ENCODE data around the gene SNED1. TPM values are rescaled to one million over a fixed set of nuclear protein-coding genes. Genes with fewer than 3 reads are reported as not detected.

The SNED1 gene
- total RNA-seq, 1 experiment from 2014 or later, result 0.77 TPM

DNA sequence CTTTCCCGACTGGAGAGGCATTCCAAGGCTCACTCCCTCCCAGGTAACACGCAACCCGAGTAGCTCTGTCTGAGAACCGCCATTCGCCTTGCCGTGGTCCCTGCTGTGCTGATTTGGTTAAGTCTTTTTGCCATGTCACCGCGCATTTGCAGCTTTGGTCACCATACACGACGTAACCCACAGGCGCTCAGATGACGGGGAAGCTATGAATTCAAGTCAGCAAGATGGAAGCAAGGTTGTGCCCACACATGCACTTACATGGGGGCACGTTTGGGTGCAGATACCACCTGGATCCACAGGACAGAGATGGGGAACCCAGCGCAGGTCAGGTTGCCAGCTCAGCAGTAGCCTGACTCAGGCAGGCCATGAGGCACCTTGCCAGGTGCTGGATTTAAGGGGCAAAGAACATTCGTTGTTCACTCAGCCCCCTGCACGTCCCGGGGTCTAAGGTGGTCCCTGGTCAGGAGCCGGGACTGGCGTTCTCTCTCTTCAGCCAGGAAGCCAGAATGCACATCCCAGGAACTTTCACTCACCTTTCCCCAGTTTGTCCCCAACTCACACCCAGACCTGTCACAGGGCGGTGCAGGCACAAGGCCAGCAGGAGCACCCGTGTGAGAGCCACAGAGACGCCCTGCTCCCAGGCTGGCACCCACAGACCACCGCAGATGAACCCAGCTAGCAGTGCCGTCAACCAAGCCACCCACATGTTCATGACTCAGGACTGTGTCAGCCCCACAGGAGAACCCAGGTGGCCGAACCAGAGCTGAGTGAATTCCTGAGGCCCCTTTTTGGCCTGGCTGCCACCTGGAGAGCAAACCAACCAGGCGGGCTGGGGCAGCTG, 19.9 kb downstream of the SNED1 start:
- DNase-seq (ENCODE audit: extremely low read depth, low read depth), result no peak

DNA sequence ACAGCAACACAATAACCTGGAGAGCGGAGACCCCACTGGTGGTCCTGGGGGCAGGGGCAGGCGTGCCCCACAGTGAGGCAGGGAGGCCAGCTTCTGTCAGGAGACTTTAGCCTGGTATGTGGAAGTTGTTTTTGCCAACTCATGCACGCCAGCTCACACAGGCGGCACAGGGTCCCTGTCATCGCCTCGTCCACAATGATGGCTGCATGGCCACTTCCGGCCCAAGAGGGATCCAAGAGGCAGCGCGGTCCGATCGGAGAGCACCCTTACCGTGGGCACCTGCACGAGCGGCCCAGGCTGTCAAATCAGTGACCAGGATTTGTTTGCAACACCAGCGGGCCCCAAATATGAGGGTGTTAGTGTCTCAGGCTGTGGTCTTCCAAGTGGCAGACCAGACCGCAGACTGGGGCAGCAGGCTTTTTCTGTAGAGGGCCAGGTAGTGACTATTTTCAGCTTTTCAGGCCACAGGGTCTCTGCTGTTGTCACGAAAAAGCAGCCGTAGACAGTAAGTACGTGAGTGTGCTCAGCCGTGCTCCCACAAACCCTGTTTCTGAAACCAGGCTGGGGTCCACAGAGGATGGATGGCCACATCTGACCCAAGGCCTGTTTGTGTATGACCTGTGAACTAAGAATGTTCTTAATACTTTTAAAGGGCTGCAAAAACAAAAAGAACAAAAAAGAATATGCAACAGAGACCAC, 21.2 kb downstream of the SNED1 start:
- DNase-seq (ENCODE audit: extremely low read depth, low read depth), result no peak

DNA sequence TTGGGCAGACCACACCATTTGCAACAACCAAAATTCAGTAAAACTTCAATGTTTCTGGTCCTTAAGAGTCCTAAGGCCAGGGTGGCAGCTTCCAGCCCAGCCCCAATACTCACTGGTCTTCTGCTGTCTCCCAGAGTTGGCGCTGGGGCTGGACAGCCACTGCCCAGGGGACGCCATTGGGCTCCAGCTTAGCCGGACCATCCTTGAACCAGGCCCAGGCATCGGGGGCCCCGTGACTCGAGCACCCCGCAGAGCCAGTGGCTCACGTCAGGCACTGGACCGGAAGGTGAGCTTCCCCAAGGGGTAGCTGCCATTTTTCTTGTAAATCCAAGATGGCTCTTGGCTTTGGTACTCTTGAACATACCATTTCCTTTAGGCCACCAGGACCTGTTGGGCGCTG, 21.8 kb downstream of the SNED1 start:
- no peak for DNase-seq (ENCODE audit: extremely low read depth, low read depth)

DNA sequence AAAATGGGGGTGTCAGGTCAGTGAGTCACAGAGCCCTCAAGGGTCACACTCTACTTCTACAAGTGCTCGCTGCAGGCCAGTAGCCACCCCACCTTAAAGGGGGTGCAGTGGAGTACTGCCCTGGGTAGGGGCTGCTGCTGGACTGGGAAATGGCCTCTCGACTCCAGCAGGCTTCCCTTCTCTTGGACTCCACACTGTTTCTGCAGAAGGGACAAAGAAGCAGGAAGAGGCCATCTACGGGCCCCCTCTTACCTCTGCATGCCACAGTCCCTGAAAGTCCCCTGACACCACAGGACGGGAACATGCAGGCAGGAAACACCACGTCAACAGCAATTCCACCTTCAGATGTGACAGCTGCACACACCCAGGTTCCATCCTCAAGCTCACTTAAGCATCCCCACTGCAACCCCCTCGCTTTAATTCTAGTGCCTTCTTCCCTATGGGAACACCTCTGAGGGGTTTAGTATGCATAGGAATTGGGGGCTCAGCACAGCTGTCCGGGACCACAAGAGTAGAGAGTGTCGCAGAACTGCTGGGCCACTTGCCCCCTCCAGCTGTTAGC, 22.3 kb downstream of the SNED1 start:
- DNase-seq (ENCODE audit: extremely low read depth, low read depth), result no peak

DNA sequence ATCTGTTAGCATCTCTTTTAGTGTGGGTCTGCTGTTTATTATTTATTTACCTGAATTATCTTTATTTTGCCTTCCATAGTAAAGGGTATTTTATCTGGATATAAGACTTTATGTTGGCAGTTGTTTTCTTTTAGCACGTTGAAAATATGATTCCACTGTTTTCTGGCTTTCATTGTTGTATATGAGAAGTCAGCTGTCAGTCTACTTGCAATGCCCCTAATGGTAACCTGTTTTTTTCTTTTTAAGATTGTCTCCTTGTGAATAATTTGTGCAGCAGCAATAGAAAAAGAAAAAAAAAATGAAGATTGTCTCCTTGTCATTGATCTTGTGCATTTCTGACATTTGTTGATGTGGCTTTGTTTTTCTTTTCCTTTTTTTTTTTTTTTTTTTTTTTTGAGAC, 27.2 kb downstream of the SNED1 start:
- no peak for DNase-seq (ENCODE audit: extremely low read depth, low read depth)

DNA sequence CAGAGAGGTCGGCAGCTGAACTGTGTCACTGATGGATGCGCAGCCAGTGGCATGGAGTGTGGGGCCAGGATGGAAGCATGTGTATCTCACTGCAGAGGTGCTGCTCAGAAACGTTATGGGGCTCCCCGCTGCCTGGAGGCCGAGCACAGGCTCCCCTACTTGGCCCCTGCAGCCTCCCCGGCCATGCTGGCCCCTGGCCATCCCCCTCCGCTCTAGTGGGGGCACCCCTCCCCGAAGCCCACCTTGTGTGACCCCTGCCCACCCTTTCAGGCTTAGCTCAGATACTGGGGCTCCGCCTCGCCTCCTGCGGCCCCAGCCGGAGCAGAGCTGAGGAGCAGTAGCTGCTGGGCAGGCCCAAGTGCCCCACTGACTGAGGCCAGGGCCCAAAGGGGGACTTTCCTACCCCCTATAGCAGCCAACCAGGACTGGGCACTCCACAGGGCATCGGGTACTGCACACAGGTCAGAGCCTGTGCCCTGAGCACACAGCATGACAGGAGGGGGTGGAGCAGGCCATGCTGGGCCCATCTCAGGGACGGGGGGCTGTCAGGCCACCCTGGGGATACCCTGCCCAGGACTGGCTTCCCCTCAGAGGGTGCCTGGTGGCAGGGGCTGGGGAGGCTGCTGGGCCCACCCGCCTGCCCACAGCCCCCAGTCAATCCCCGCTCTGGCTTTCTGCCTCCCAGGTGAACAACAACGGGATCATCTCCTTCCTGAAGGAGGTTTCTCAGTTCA, 31.3 kb downstream of the SNED1 start:
- no peak for DNase-seq (ENCODE audit: extremely low read depth, low read depth)

DNA sequence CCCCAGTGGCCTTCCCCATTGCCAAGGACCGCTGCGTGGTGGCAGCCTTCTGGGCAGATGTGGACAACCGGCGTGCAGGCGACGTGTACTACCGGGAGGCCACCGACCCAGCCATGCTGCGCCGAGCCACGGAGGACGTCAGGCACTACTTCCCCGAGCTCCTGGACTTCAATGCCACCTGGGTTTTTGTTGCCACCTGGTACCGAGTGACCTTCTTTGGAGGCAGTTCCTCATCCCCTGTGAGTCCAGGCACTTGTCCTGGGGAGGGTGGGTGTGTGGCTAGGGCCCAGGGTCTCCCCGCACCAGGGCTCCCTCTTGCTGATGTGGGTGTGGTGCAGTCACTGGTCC, 31.9 kb downstream of the SNED1 start:
- no peak for DNase-seq (ENCODE audit: extremely low read depth, low read depth)

DNA sequence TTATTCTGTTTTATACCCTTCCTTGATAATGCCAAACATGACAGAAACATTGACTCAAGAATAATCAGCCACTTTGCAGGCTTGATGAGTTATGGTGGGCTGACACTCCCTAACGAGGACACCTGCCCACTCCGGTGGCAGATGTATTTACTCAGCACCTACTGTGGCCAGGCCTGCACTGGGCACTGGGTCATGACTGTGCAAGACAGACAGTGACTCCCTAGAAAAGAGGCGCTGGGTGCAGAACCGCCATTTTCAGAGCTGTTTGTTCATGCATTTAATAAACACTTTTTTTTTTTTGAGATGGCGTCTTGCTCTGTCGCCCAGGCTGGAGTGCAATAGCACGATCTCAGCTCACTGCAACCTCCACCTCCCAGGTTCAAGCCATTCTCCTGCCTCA, 32.5 kb downstream of the SNED1 start:
- no peak for DNase-seq (ENCODE audit: extremely low read depth, low read depth)

DNA sequence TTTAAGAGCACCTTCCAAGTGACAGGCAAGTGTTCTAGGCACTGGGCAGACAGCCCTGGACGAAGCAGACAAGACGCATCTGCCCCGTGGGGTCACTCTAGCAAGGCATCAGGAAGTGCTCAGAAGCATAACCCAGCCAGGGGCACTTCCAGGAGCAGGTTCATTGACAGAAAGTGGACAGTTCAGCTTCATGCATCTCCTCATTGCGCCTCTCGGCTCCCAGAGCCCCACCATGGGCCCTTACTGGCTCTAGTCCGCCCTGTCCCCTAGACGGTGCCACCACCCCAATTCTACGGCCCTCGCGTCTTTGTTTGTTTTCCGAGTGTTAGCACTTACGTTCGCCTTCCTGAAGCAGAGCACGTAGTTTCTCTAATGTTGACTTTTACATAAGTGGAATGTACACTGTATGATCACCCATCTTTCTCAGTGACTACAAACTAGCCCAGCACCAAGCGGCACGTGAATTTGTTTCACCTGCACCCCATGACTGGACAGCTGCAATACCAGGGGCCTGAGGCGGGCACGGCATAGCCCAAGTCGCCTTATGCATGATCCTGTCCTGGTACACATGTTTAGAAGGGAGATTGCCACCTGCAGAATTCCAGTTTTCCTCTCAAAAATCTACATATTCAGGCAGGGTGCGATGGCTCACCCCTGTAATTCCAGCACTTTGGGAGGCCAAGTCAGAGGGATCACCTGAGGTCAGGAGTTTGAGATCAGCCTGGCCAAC, 33.2 kb downstream of the SNED1 start:
- no peak for DNase-seq (ENCODE audit: extremely low read depth, low read depth)

DNA sequence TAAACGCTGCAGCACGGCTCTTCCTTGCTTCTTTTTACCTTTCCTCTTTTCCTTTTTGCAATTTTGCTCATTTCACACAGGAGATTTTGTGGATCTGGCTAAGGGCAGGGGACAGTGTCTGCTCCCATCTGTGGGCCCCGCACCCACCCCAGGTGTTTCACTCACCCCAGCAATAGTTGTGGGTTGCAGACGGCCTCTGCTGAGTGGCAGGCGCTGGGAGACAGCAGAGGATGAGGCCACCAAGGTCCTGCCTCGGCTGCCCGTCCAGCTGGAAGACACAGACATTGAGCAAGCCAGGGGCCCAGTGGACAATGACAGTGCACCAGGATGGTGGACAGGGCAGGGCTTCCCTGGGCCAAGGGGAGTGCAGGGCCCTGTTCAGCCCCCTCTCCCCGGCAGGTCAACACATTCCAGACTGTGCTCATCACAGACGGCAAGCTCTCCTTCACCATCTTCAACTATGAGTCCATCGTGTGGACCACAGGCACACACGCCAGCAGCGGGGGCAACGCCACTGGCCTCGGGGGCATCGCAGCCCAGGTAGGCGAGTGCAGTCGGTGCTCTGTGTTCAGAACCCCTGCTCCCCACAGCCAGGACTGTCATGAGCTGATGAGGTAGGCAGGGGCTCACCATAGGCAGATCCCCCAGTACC, 35.0 kb downstream of the SNED1 start:
- no peak for DNase-seq (ENCODE audit: extremely low read depth, low read depth)

DNA sequence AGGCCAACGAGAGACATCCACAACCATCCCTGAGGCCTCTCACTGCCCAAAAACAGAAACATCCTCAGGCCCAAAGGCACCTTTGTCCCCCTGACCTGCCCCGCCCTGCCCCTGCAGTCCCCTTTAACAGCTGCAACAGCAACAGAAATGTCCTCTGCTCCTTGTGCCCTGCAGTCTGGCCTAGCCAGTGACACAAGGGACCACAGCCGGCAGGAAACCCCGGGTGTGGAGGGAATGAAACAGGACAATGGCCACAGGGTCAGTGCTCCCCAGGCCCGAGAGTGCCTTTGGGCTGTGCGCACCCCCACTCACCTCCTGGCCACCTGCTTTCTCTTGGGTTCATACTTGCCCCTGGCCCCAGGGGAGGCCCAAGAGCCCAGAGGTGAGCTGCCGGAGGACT, 35.6 kb downstream of the SNED1 start:
- DNase-seq (ENCODE audit: extremely low read depth, low read depth), result no peak

DNA sequence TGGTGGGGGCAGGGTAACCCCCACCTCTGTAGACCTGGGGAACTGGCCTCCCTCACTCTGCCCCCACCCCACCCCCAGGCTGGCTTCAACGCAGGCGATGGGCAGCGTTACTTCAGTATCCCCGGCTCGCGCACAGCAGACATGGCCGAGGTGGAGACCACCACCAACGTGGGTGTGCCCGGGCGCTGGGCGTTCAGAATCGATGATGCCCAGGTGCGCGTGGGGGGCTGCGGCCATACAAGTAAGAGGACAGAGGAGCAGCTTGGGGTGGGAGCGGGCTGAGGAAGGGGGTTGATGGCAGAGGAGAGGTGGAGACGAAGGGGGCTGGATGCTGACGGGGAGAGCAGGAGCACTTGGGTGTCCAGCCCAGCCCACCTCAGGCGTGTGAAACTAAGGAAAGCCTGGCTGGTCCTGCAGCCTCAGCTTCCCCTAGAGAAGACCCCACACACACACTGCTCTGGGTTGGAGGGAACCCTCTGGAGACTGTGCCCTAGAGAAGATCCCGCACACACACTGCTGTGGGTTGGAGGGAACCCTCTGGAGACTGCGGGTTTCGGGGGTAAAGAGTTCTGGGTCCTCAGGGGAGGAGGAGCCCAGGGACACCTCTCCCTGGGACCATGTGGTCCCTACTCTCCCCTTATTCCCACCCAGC, 36.2 kb downstream of the SNED1 start:
- no peak for DNase-seq (ENCODE audit: extremely low read depth, low read depth)

DNA sequence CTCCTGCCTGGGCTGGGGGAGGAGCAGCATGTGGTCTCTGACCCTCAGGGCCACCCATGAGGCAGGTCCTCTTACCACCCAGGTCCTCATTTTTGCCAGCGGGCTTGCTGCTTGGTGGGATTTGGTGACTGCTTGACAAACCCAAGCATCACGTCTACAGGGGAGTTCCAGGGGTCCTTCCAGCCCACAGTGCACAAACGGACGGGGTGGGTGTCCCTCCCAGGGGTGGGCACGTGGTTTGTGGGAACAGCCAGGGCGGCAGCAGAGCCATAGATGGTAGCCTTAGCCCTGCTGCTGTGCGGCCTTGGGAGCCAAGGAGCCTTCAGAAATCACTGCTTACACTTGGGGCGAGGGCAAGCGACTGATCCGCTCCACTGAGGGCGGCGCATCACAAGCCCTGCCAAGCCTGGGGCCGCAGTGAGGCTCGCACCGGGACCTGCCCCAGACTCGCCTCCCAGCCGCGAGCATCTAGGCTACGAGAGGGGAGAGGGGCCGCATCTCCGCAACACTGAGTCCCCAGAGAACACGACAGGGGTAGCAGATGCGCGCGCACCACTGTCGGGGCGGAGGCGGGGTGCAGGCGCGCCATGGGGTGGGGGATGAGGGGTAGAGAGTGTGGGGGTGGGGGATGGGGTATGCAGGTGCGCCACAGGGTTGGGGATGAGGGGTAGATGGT, 36.9 kb downstream of the SNED1 start:
- DNase-seq (ENCODE audit: extremely low read depth, low read depth), result no peak

DNA sequence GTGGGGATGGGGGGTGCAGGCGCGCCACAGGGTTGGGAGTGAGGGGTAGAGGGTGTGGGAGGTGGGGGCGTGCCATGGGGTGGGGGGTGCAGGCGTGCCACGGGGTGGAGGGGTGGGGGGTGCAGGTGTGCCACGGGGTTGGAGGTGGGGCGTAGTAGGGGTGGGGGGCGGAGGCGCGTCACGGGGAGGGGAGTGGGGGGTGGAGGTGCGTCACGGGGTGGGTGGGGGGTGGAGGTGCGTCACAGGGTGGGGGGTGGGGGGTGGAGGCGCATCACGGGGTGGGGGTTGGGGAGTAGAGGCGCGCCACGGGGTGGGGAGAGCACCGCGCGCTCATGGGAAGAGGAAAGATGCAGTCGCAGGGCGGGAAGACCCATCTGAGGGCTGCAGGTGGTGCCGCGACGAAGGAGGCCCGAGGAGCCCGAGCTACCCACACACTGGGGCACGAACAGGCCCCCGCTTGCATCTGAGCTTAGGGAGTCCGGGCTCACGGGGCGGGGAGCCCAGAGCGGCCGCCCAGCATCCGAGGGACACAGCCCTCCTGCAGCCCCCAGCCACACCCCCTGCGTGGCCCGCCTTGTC, 37.5 kb downstream of the SNED1 start:
- DNase-seq (ENCODE audit: extremely low read depth, low read depth), result no peak

DNA sequence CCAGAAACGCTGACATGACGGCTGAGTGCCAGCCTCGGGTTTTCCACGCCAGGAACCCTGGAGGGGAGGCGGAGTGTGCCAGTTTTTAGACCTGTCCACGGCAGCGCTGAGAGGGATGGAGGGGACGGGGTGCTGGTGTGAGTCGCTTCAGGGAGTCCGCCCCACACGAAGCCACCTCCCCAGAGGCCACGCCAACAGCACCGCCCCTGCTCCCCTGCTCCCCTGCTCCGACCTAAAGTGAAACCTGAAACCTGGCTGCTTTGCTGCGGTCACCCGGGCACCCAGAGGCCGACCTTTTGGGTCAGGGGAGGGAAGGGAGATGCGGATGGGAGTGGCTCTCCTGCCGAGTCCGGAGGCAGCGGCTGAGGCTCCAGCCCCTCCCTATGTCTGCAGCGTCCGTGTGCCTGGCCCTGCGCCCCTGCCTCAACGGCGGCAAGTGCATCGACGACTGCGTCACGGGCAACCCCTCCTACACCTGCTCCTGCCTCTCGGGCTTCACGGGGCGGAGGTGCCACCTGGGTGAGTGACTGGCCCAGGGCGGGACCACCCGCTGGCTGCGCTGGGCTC, 38.1 kb downstream of the SNED1 start:
- DNase-seq (ENCODE audit: extremely low read depth, low read depth), result peak; percentile 14

DNA sequence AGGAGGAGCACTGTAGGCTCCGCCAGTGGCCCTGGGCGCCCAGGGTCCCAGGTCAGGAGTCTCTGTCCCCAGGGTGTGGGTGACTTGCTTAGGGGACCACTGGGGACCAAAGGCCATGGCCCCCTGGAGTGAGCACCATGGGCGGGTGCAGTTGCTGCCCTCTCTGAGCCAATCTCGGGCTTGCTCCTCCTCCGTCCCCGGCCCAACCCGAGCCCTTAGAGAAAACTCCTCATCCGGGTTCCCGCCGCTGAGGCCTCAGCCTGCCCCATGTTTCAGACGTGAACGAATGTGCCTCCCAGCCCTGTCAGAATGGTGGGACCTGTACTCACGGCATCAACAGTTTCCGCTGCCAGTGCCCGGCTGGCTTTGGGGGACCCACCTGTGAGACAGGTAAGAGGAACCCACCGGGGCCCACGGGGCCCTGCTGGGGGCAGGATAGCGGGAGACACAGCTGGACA, 38.6 kb downstream of the SNED1 start:
- DNase-seq (ENCODE audit: extremely low read depth, low read depth), result no peak

DNA sequence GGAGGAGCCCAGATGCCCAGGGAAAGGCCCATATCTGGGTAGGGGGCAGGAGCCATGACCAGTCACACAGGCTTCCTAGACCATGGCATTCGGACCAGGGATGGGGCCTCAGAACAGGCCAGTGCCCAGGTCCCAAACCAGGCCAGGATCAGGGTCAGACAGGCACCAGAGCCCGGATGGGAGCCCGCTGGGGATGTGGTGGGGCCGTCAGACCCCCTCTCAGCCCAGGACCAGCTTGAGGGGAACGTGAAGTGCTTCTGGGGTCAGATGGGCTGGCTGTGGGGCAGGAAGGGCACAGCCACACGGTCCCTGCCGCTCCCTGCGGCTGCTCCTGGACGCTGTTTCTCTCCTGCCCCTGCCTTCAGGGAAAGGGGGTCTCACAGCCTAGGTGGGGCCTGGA, 39.1 kb downstream of the SNED1 start:
- no peak for DNase-seq (ENCODE audit: extremely low read depth, low read depth)

Measured in NCI-H460 (cell line).